ENCODE measurements around the gene RASGRF2. TPM values are rescaled to one million over a fixed set of nuclear protein-coding genes. Genes with fewer than 3 reads are reported as not detected.

RASGRF2 gene
- total RNA-seq, 2 donors from 2014 or later = 6.9 to 13.9 TPM

GRCh38 chr5:81203729-81204128, 243.6 kb downstream of the RASGRF2 start:
- no peak for TF ChIP-seq CTCF (IDR thresholded peaks at IDR 0.05)
- Histone ChIP-seq H3K27me3 (replicated peaks; ENCODE audit: insufficient read depth) (no peaks in the 10 kb centered on the region), H3K27ac (no peak overlapping the region), H3K36me3 (no peaks in the 10 kb centered on the region), H3K9me3 (no peaks in the 10 kb centered on the region), H3K4me3 (no peak overlapping the region), H3K4me1 (ENCODE audit: control insufficient read depth in 1 of 2, low read depth in 2 of 2) (no peaks in the 10 kb centered on the region)
- no peak for ATAC-seq (ENCODE audit: insufficient number of reproducible peaks, low FRiP score, low read depth)
- no peak for DNase-seq (ENCODE audit: low spot score)

GRCh38 chr5:81204205-81204604, 244.0 kb downstream of the RASGRF2 start:
- ATAC-seq (ENCODE audit: insufficient number of reproducible peaks, low FRiP score, low read depth) = no peak
- DNase-seq (ENCODE audit: low spot score) = no peak
- no peaks in the 10 kb centered on the region for H3K36me3 ChIP-seq
- TF ChIP-seq CTCF (IDR thresholded peaks at IDR 0.05) = no peak
- no peak overlapping the region for H3K27ac ChIP-seq
- H3K27me3 ChIP-seq (replicated peaks; ENCODE audit: insufficient read depth) = no peaks in the 10 kb centered on the region
- H3K4me1 ChIP-seq (ENCODE audit: control insufficient read depth in 1 of 2, low read depth in 2 of 2) = no peaks in the 10 kb centered on the region
- no peaks in the 10 kb centered on the region for H3K9me3 ChIP-seq
- no peak overlapping the region for H3K4me3 ChIP-seq

- DNase-seq (ENCODE audit: low spot score) (no peak), ATAC-seq (ENCODE audit: insufficient number of reproducible peaks, low FRiP score, low read depth) (no peak)
- Histone ChIP-seq H3K36me3 (no peaks in the 10 kb centered on the region), H3K27ac (no peak overlapping the region), H3K4me3 (no peak overlapping the region), H3K4me1 (ENCODE audit: control insufficient read depth in 1 of 2, low read depth in 2 of 2) (no peaks in the 10 kb centered on the region), H3K27me3 (replicated peaks; ENCODE audit: insufficient read depth) (no peaks in the 10 kb centered on the region), H3K9me3 (no peaks in the 10 kb centered on the region)
- TF ChIP-seq CTCF (IDR thresholded peaks at IDR 0.05) = no peak
These were observed 244.9 kb downstream of the RASGRF2 start for GRCh38 chr5:81205058-81205457.

GRCh38 chr5:81207009-81207408, 246.8 kb downstream of the RASGRF2 start:
- H3K27ac ChIP-seq = no peak overlapping the region
- no peaks in the 10 kb centered on the region for H3K27me3 ChIP-seq (replicated peaks; ENCODE audit: insufficient read depth)
- H3K9me3 ChIP-seq = no peaks in the 10 kb centered on the region
- H3K4me1 ChIP-seq (ENCODE audit: control insufficient read depth in 1 of 2, low read depth in 2 of 2) = no peaks in the 10 kb centered on the region
- no peak for ATAC-seq (ENCODE audit: insufficient number of reproducible peaks, low FRiP score, low read depth)
- no peaks in the 10 kb centered on the region for H3K36me3 ChIP-seq
- DNase-seq (ENCODE audit: low spot score) = no peak
- TF ChIP-seq CTCF (IDR thresholded peaks at IDR 0.05) = no peak
- H3K4me3 ChIP-seq = no peak overlapping the region

- H3K4me1 ChIP-seq (ENCODE audit: control insufficient read depth in 1 of 2, low read depth in 2 of 2) = no peaks in the 10 kb centered on the region
- H3K4me3 ChIP-seq = no peak overlapping the region
- H3K27me3 ChIP-seq (replicated peaks; ENCODE audit: insufficient read depth) = no peaks in the 10 kb centered on the region
- no peak for TF ChIP-seq CTCF (IDR thresholded peaks at IDR 0.05)
- no peak overlapping the region for H3K27ac ChIP-seq
- no peaks in the 10 kb centered on the region for H3K9me3 ChIP-seq
- DNase-seq (ENCODE audit: low spot score) = no peak
- ATAC-seq (ENCODE audit: insufficient number of reproducible peaks, low FRiP score, low read depth) = no peak
- H3K36me3 ChIP-seq = no peaks in the 10 kb centered on the region
These were observed 248.7 kb downstream of the RASGRF2 start for GRCh38 chr5:81208904-81209303.
